ENCODE results near the gene UBE2I. TPM values are rescaled to one million over a fixed set of nuclear protein-coding genes. Genes with fewer than 3 reads are reported as not detected.

The UBE2I gene
- total RNA-seq, 1 experiment from 2014 or later, result 290 TPM

DNA sequence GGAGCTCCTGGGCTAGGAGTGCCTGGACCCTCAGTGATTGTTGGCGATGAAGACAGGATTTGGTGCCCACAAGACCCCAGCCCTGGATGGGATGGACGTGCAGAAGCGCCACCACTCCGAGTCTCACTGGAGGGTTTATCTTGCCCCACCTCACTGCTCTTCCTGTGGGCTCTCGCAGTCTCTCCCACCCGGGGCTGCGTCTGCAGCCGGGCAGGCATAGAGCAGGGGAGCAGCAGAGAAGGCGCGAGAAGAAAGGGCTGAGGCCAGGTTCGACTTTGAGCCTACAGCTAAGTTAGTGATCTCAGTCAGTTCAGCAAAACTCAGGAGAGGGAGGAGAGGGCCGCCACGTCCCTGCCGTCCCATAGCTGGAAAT is 6.6 kb downstream of the UBE2I start:
- Histone ChIP-seq H3K27ac (ENCODE audit: insufficient read length, low read depth, low read length) (no peak overlapping the region), H3K18ac (ENCODE audit: insufficient read length, low read depth, low read length) (no peak overlapping the region), H3K79me1 (ENCODE audit: insufficient read depth, low read depth, low read length, poor library complexity, severe bottlenecking) (peaks cover 5% of the 10 kb centered on the region), H3K23ac (ENCODE audit: insufficient read length, low read depth, low read length) (no peak overlapping the region), H3K4me1 (ENCODE audit: insufficient read depth, low read length) (no peaks in the 10 kb centered on the region), H3K23me2 (ENCODE audit: insufficient read length, low read depth, low read length, poor library complexity, severe bottlenecking) (peaks cover 1% of the 10 kb centered on the region), H2BK15ac (ENCODE audit: low read depth, low read length) (no peak overlapping the region), H3K56ac (ENCODE audit: insufficient read length, low read depth, low read length) (no peak overlapping the region), H3K9me3 (ENCODE audit: control insufficient read depth, low read depth, low read length) (no peaks in the 10 kb centered on the region), H3K27me3 (ENCODE audit: insufficient read depth, low read length) (no peaks in the 10 kb centered on the region), H3K14ac (ENCODE audit: insufficient read depth, low read length) (no peak overlapping the region), H4K91ac (ENCODE audit: insufficient read length, low read depth, low read length) (no peak overlapping the region), H3K9ac (ENCODE audit: extremely low read depth, insufficient read length, low read length) (no peak overlapping the region), H3K4ac (ENCODE audit: low read depth, low read length) (no peak overlapping the region), H2AK5ac (ENCODE audit: insufficient read length, low read length) (no peak overlapping the region), H2AFZ (ENCODE audit: low read length) (no peak overlapping the region), H2BK20ac (ENCODE audit: low read depth, low read length, poor library complexity, severe bottlenecking) (no peak overlapping the region), H4K8ac (replicated peaks; ENCODE audit: insufficient read length, low read depth, low read length) (no peak overlapping the region), H3K4me2 (ENCODE audit: insufficient read depth, insufficient read length, low read length) (no peak overlapping the region), H2BK12ac (ENCODE audit: insufficient read length, low read depth, low read length) (no peak overlapping the region), H2BK5ac (ENCODE audit: insufficient read length, low read length) (no peak overlapping the region), H2BK120ac (ENCODE audit: low read depth, low read length, poor library complexity, severe bottlenecking) (no peak overlapping the region), H4K5ac (ENCODE audit: insufficient read length, low read depth, low read length) (no peak overlapping the region), H4K20me1 (ENCODE audit: control insufficient read depth, insufficient read depth, insufficient read length) (peaks cover 4% of the 10 kb centered on the region), H3T11ph (ENCODE audit: low read length) (no peak overlapping the region), H3K79me2 (ENCODE audit: insufficient read depth, low read length) (peaks cover 37% of the 10 kb centered on the region)
- H3K27me3 Mint-ChIP-seq (ENCODE audit: low read depth), result no peaks in the 10 kb centered on the region
- H3K9me3 Mint-ChIP-seq, result no peaks in the 10 kb centered on the region
- no CpG with 5 or more reads among the region's 14 CpGs for WGBS (ENCODE audit: extremely low coverage, insufficient read length, low lambda C conversion rate)
- TF ChIP-seq, protein P1, sequence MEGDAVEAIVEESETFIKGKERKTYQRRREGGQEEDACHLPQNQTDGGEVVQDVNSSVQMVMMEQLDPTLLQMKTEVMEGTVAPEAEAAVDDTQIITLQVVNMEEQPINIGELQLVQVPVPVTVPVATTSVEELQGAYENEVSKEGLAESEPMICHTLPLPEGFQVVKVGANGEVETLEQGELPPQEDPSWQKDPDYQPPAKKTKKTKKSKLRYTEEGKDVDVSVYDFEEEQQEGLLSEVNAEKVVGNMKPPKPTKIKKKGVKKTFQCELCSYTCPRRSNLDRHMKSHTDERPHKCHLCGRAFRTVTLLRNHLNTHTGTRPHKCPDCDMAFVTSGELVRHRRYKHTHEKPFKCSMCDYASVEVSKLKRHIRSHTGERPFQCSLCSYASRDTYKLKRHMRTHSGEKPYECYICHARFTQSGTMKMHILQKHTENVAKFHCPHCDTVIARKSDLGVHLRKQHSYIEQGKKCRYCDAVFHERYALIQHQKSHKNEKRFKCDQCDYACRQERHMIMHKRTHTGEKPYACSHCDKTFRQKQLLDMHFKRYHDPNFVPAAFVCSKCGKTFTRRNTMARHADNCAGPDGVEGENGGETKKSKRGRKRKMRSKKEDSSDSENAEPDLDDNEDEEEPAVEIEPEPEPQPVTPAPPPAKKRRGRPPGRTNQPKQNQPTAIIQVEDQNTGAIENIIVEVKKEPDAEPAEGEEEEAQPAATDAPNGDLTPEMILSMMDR (conservative IDR thresholded peaks at IDR 0.05), result no peak
- H3K36me3 Mint-ChIP-seq (ENCODE audit: insufficient read depth in 1 of 3, low read depth in 3 of 3), result peaks cover 55 to 80% (median 79%) of the 10 kb centered on the region in 3 experiments; a peak in 6 of 7 replicates
- H3K4me3 Mint-ChIP-seq, result no peak overlapping the region
- DNase-seq, result no peak
- no peak overlapping the region for H3K27ac Mint-ChIP-seq
- peaks cover 6 to 10% of the 10 kb centered on the region in 2 experiments for H3K4me1 Mint-ChIP-seq

All from H9 (cell line).